ENCODE measurements around the gene SHC4.

Gene SHC4

DNA sequence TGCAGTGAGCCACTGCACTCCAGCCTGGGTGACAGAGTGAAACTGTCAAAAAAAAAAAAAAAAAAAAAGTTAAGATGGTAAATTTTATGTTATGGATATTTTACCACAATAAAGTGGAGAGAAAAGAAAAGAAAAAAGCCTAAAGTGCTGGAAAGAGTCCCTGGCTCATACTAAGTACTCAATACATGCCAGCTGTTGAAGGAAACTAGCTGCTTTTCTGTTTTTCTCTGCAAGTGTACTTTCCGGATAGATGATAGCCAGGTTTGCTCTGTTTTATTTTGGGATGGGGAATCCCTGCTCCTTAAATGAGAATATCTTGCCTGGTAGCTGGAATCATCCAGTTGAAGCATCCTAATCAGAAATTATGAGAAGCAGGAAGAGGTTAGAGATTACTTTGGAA, 74.9 kb downstream of the SHC4 start:
- DNase-seq (ENCODE audit: low read depth in 2 of 2, low spot score in 1 of 2): no peak

- no peak for DNase-seq (ENCODE audit: low read depth in 2 of 2, low spot score in 1 of 2)
Observed at GRCh38 chr15:48888191-48888590, 75.5 kb downstream of the SHC4 start.

DNA sequence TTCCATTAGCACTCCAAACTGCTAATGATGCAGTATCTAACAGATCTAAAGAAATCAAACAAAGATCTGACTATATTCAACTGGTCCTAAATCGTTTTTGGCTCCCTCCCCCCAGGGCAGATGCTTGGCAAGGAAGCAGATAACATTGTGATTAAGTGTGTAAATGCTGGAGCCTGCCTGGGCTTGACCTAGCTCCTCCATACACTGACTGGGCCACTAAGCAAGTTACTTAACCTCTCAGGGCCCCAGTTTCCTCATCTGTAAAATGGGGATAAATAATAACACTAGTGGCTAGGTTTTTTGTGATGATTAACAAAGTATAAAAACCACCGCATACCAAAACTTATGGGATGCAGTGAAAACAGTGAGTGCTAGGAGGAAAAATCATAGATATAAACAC, 76.6 kb downstream of the SHC4 start:
- DNase-seq (ENCODE audit: low read depth in 2 of 2, low spot score in 1 of 2): no peak

DNA sequence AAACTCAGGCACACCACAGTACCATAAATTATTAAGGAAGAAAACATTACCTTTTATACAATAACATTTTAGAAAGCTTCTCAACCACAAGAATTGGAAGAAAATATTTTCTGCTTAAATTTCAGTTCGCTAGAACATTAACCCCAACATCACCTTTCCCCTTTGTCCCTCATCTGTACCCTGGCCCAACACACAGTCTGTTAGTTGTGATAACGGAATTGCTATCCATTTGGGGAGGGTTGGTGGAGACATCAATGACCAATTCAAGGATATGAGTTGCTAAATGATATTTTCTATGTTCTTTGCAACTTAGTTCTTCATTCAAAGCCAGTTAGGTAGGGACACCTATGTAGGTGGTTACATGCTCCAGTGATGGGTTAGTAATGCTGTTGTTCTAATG, 80.0 kb downstream of the SHC4 start:
- DNase-seq (ENCODE audit: low read depth in 2 of 2, low spot score in 1 of 2): no peak

- no peak for DNase-seq (ENCODE audit: low read depth in 2 of 2, low spot score in 1 of 2)
Observed at GRCh38 chr15:48880070-48880634, 83.6 kb downstream of the SHC4 start.

DNA sequence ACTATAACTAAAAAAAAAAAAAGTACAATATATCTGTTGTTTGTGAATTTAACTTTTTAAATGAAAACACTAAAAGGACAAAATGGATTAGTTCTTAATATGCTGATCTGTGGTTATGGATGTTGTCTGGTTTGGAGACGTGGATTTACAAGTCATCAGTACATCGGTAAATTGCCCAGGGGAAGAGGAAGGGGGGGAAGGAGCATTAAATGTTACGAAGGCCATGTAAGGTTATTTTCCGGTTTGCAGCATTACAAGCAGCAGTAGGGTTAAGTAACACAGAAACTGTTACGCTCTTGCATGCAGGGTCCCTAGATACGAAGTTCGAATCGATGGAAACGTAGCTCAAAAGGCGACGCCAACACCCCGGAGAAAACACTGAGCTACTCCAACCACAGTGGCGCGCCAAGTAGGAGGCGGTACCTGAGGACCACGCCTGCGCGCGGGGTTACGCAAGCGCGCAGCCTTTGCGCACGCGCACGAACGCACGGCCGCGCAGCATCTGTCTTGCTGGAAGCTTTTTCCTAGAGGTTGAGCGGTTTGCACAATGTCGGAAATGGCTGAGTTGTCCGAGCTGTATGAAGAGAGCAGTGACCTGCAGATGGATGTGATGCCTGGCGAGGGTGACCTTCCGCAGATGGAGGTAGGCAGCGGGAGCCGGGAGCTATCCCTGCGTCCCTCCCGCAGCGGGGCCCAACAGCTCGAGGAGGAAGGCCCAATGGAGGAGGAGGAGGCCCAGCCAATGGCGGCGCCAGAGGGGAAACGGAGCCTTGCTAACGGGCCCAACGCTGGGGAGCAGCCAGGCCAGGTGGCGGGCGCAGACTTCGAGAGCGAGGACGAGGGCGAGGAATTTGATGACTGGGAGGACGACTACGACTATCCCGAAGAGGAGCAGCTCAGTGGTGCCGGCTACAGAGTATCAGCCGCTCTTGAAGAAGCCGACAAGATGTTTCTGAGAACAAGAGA, 85.8 kb downstream of the SHC4 start, which contains the start of gene EID1:
Gene EID1 (plus strand): TSS at position 505 of the 966 bp plus-strand sequence. CDS start 43 bp downstream, at position 548.
- peak; percentile 82 to 84 for DNase-seq (ENCODE audit: low read depth in 2 of 2, low spot score in 1 of 2)

DNA sequence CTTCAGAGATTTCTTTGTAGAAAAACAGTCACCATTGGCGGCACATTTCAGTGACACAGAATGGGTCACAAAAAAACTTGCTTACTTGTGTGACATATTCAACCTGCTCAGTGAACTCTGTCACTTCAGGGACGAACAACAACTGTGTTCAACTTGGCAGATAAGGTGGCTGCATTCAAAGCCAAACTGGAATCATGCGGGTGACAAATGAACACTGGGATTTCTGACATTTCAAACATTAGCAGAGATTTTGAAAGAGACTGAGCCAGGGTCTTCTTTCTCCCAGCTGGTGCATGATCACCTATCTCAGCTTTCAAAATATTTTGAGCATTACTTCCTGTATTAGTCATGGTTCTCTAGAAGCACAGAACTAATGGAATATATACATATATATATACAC, 87.7 kb downstream of the SHC4 start:
- DNase-seq (ENCODE audit: low read depth in 2 of 2, low spot score in 1 of 2): no peak

DNA sequence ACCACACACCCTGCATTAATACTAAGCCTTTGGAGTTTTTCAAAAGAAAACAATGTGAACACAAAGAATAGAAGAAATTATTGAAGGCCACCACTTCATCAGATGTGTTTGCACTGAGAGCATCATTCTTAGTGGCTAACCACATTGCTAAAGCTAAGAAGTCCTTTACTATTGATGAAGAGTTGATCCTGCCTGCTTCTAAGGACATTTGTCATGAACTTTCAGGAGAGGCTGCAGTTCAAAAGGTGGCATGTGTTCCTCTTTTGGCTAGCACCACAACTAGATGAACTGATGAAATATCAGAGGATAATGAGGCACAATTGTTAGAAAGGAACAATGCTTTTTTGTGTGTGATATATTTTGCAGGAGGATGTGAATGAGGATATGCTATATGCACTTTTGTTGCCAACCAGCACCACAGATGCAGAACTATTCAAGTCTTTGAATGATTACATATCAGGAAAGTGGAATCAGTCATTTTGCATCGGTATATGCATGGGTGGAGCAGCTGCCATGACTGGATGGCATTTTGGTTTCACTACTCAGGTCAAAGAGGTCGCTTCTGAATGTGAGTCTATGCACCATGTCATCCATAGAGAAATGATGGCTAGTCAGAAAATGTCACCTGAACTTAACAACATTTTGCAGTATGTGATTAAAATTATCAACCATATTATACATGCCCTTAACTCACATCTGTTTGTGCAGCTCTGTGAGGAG, 88.3 kb downstream of the SHC4 start:
- DNase-seq (ENCODE audit: low read depth in 2 of 2, low spot score in 1 of 2): no peak

DNA sequence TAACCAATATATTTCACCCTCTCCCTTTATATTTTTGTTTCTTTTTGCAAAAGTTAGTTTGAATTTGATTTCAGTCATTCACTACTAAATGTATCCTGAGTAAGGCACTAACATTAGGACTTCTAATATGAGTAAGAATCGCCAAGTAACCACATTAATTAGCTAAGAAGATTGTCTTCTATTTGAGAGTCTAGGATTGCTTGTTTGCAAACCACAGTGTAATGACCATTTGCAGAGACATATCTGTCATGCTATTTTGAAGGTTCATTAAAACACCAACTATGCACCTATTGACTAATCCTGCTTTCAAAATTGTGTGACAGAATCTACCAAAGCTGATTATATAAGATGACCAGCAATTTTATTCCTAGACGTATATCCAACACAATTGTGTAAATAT, 91.1 kb downstream of the SHC4 start:
- DNase-seq (ENCODE audit: low read depth in 2 of 2, low spot score in 1 of 2): no peak

GRCh38 chr15:48871542-48871941, 92.2 kb downstream of the SHC4 start:
- DNase-seq (ENCODE audit: low read depth in 2 of 2, low spot score in 1 of 2): no peak

DNA sequence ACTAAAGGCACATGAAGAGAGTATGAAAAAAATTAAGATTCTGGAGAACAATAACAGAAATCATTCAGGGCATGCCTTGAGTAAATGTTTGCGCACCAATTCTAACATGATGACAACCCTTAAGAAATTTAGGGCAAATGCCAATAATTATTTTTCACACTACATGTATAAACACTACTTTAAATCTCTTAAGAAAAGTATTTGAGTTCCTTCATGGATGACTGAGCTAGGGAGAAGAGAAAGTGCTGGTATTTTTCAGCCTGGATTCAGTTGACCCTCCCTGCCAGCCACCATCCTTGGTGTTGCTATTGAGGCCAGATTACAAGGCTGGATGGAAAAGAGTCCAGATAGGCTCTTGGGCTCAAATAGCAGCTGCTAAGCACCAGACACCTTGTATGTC, 93.8 kb downstream of the SHC4 start:
- DNase-seq (ENCODE audit: low read depth in 2 of 2, low spot score in 1 of 2): no peak

GRCh38 chr15:48868536-48868935, 95.2 kb downstream of the SHC4 start:
- no peak for DNase-seq (ENCODE audit: low read depth in 2 of 2, low spot score in 1 of 2)

DNA sequence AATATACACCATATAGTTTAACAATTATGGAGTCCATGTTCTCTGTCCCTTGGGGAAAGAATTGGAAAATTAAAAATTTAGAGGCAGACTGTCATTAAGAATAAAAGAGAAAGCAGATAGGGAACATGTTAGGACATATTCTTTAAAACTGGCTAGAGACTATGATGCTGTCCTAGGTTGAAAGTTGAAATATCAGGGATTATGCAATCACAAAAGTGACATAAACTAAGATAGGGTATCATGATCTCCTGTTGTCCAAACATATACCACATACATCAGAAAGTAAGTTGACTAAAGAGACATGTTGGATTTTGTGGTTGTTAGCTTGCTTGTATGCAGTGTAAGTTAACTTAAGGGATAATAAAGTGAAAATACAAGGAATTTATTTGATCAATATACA, 95.7 kb downstream of the SHC4 start:
- DNase-seq (ENCODE audit: low read depth in 2 of 2, low spot score in 1 of 2): no peak

DNA sequence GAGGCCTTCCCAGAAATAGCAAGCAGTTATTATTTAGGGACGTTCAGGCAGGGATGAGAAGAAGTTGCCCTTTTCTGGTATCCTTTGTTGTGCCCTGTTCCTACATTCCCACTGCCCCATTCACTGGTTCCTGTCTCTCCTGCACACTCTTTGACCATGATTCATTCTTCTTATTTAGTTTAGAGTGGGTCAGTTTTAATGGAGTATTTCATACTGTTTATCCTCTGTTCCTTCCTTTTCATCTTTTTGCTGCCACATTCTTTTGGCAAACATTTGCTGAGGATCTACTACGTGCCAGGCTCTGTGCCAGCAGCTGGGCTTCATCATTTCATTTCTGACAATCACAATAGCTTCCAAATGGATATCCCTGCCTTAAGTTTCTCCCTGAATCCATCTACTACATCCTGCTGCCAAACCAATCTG, 97.6 kb downstream of the SHC4 start:
- DNase-seq (ENCODE audit: low read depth in 2 of 2, low spot score in 1 of 2): no peak

DNA sequence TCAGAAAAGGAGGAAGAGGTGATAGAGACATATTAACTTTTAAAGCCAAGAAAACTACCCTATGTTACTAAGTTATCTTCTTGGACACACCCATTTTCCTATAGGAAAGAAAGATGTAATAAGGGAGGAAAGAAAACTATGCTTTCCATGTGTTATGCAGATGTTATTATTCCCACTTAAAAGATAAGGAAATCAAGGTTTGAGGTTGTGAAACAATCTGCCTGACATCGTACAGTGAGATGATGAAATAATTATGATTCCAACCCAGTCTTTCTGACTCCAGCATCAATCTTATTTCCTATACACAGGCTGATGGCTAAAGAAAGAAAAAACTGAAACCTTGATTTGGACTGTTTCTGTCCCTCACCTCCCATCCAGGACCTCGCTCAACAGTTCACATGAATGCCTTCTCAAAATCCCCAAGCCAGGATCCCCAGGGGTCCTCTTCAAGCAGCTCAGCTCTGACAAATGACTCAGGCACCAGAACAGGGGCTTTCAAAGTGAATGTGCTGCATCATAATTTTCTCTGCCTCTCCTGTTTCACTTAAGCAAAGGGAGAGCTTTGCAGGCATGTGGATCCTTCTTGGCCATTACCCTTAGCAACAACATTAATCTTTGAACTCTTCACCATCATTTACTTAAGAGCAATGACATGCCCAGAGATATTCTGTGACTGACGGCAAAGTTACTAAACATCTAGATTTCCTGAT, 98.2 kb downstream of the SHC4 start:
- DNase-seq (ENCODE audit: low read depth in 2 of 2, low spot score in 1 of 2): no peak

- no peak for DNase-seq (ENCODE audit: low read depth in 2 of 2, low spot score in 1 of 2)
Observed at GRCh38 chr15:48862705-48863104, 101.0 kb downstream of the SHC4 start.

DNA sequence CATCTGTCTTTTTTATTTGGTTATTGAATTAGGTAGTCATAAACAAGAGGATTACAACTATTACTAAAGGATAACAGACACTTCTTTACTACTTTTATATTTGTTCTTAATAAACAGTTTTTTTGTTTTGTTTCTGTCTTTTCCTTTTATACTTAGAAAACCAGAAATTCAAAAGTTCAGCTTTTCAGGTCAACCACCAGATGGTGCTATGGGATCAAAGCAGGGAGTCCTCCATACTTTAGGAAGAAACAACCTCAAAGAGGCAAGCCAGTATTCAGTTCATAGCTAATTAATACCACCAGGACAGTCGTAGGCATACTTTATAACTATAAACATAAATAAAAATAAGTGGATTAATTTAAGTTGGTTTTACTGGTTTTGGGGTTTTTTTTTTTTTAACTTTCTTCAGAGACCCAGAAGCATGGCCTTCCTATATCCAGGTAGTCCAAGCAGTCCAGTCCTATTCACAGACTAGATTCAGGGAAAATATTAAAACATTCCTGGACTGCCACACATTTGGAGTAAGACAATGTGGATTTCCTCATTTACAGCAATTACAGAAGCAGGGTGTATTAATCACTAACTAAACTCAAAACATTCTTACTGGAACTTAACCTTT, 101.8 kb downstream of the SHC4 start:
- DNase-seq (ENCODE audit: low read depth in 2 of 2, low spot score in 1 of 2): no peak

DNA sequence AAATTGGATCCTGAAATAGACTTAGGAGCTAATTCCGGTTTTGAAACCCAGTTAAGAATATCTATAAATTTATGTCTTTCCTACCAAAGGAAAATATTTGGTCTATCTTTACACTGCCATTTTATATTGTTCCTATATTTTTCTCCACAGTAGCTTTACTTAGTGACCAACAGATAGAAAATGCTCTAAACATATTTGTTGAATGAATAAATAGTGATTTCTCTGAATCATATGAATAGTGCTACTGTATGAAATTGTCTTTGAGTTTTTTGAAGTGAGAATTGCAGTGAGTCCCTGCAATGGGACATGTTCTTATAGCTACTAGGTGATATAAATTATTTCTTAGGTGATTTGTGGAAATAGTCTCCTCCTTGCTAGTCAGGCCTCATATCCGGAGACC, 104.3 kb downstream of the SHC4 start:
- no peak for DNase-seq (ENCODE audit: low read depth in 2 of 2, low spot score in 1 of 2)

- DNase-seq (ENCODE audit: low read depth in 2 of 2, low spot score in 1 of 2): no peak
Observed at GRCh38 chr15:48858401-48858800, 105.3 kb downstream of the SHC4 start.

DNA sequence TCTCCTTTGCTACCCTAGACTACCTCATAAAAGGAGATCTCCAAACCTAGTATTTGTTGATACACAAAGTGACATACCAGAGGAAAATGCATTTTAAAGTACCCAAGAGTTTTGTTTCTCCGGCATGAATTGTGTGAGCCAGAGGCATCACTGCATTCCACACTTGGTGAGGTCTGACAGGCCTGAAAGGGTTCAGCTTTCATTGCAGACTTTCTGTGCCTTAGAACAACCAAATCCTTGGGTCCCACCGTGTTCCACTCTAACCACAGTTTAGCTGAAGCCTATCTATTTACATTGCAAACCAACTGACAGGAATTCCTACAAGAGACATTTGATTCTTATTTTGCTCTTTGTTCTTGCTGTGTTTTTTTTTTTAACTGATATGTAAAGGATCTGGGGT, 106.8 kb downstream of the SHC4 start:
- no peak for DNase-seq (ENCODE audit: low read depth in 2 of 2, low spot score in 1 of 2)
